Activated naive CD4-positive, alpha-beta T cell treated with anti-CD3 and anti-CD28 coated beads, Interleukin-2, amount 50 U/mL, for 24 hours (primary cell): ENCODE results near the gene TNFSF13B.
"Not testable (repeated sequence)": the region's sequence is repeated elsewhere in the genome, so short reads cannot be mapped to it uniquely, and the experiment has no call there.

Source experiments
- H3K27ac Mint-ChIP-seq: one replicate; pipeline ENCODE4 v1.8.0; 2021; ENCODE audit warnings: mild to moderate bottlenecking, mixed read lengths
- H3K27me3 Mint-ChIP-seq: one replicate; pipeline ENCODE4 v1.8.0; 2021; ENCODE audit warnings: mixed read lengths
- H3K36me3 Mint-ChIP-seq: one replicate; pipeline ENCODE4 v1.8.0; 2021; ENCODE audit warnings: mixed read lengths
- H3K4me1 Mint-ChIP-seq: one replicate; pipeline ENCODE4 v1.8.0; 2021; ENCODE audit warnings: mixed read lengths
- H3K4me3 Mint-ChIP-seq: one replicate; pipeline ENCODE4 v1.8.0; 2021; ENCODE audit warnings: mild to moderate bottlenecking, mixed read lengths
- H3K9me3 Mint-ChIP-seq: one replicate; pipeline ENCODE4 v1.8.0; 2021; ENCODE audit warnings: mixed read lengths

The TNFSF13B gene, protein sequence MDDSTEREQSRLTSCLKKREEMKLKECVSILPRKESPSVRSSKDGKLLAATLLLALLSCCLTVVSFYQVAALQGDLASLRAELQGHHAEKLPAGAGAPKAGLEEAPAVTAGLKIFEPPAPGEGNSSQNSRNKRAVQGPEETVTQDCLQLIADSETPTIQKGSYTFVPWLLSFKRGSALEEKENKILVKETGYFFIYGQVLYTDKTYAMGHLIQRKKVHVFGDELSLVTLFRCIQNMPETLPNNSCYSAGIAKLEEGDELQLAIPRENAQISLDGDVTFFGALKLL

DNA sequence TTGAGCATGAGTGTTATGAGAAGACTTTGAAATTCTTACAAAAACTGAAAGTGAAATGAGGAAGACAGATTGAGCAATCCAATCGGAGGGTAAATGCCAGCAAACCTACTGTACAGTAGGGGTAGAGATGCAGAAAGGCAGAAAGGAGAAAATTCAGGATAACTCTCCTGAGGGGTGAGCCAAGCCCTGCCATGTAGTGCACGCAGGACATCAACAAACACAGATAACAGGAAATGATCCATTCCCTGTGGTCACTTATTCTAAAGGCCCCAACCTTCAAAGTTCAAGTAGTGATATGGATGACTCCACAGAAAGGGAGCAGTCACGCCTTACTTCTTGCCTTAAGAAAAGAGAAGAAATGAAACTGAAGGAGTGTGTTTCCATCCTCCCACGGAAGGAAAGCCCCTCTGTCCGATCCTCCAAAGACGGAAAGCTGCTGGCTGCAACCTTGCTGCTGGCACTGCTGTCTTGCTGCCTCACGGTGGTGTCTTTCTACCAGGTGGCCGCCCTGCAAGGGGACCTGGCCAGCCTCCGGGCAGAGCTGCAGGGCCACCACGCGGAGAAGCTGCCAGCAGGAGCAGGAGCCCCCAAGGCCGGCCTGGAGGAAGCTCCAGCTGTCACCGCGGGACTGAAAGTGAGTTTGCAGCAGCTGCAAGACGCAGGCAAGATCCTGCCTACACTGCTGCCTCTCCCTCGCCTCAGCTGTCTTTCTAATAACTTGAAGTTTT is at the start of gene TNFSF13B:
TNFSF13B (plus strand) TSS at position 118 of the 728 bp plus-strand sequence; CDS start at position 296, 178 bp downstream.
- peak within 1 kb of the TSS; percentile 83 for H3K4me3 Mint-ChIP-seq
- no peaks in the 10 kb centered on the region for H3K9me3 Mint-ChIP-seq
- no peaks in the 10 kb centered on the region for H3K27me3 Mint-ChIP-seq
- H3K36me3 Mint-ChIP-seq: no peaks in the 10 kb centered on the region
- H3K4me1 Mint-ChIP-seq: peaks cover 66% of the 10 kb centered on the region
- peak within 1 kb of the TSS; percentile 96 for H3K27ac Mint-ChIP-seq

DNA sequence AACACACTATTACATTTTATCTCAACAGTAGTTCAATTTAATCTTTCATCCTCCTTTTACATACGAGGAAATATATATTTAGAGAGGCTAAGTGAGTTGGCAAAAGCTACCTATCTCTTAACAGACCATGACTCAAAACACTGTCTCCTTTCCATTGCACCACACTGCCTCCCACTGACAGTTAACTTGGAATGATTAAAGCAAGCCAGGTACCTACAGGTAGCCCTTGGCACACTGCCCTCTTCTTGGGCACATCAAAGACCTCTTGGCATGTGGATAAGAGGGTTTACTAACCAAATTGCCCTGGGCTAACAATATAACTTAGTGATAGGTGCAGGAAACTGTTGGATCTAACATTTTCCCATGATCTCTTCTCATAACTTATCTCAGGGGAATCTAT is 49.5 kb upstream of the TNFSF13B start:
- H3K4me1 Mint-ChIP-seq: peaks cover 65% of the 10 kb centered on the region

DNA sequence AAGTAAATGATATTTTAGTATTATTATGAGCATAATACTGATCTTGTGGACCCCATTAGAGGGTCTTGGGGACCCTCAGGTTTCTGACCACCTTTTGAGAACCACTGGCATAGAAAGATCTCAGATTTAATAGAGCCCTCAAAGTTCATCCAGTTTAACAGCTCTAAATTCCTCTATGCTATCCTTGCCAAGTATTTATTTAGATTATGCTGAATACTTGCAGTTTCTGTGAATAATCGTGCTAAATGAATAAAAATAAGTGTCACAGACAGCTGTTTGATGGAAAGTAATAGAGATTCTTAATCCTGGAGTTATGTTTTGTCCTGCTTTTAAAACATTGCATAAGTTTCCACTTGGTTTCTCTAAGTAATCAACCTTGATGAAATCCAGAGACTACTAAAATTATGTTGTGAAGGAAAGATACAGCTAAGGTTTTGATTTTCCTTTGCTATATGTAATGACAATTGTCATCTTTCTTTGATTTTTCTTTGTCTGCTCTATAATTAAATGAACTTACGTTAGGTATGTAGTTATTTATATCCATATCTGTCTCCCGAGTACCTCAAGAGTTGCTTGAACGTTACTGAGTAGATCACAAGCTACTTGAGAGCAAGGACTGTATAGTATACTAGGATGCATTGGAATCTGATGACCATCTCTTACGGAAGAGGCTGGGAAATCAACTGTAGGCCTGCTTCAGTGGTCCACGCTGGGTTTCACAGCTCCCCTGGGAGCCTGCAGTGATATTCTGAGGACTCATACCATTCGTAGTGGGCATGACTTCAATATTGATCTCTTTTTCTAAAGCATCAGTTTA is 45.6 kb upstream of the TNFSF13B start:
- Mint-ChIP-seq H3K27ac (peak overlapping the region; percentile 31), H3K4me3 (no peak overlapping the region), H3K9me3 (no peaks in the 10 kb centered on the region), H3K4me1 (peaks cover 91% of the 10 kb centered on the region), H3K27me3 (no peaks in the 10 kb centered on the region), H3K36me3 (no peaks in the 10 kb centered on the region)

More for the DNA sequence above, 49.5 kb upstream of the TNFSF13B start:
- H3K36me3 Mint-ChIP-seq: no peaks in the 10 kb centered on the region
- H3K27ac Mint-ChIP-seq: peak overlapping the region; percentile 81
- no peaks in the 10 kb centered on the region for H3K27me3 Mint-ChIP-seq
- no peaks in the 10 kb centered on the region for H3K9me3 Mint-ChIP-seq
- peak overlapping the region; percentile 83 for H3K4me3 Mint-ChIP-seq

DNA sequence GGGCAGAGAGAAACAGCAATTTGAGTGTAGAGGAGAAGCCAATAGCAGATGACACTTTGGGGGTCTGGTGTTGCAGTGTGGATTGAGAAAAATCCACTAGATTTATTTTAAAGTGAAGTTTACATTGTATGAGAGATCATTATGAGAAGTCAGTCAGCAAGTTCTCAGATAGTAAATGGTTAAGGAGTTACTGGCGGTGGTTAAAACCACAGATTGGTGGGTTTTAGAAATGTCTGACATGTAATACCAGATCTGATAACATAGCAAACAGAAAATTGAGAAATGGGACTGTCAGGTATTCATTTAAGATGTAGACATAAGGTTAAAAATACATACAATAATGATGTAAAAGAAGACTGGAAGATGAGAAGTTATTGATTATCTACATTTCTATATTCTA is 44.1 kb upstream of the TNFSF13B start:
- Mint-ChIP-seq H3K4me3 (no peak overlapping the region), H3K36me3 (peaks cover 10% of the 10 kb centered on the region), H3K9me3 (no peaks in the 10 kb centered on the region), H3K27me3 (no peaks in the 10 kb centered on the region), H3K27ac (peak overlapping the region; percentile 12), H3K4me1 (peaks cover 90% of the 10 kb centered on the region)

DNA sequence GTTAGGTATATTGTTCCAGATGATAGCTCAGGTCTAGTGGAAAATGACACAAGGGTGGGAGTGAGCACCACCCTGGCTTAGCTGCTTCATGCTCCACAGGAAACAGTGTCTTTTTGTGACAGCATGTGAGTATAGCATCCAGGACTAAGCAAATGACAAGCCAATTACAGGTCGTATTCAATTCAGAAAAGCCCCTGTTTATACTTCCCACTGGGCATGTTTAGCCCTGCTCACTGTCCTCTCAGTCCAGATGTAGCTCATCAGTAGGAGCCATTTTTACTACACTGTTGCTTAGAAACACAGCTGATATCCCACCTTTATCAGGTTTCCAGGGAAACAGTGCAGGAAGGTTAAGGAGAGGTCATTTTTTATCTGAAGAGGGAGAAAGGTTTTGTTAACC is 43.3 kb upstream of the TNFSF13B start:
- H3K4me3 Mint-ChIP-seq: no peak overlapping the region
- H3K27ac Mint-ChIP-seq: no peak overlapping the region
- peaks cover 83% of the 10 kb centered on the region for H3K4me1 Mint-ChIP-seq

DNA sequence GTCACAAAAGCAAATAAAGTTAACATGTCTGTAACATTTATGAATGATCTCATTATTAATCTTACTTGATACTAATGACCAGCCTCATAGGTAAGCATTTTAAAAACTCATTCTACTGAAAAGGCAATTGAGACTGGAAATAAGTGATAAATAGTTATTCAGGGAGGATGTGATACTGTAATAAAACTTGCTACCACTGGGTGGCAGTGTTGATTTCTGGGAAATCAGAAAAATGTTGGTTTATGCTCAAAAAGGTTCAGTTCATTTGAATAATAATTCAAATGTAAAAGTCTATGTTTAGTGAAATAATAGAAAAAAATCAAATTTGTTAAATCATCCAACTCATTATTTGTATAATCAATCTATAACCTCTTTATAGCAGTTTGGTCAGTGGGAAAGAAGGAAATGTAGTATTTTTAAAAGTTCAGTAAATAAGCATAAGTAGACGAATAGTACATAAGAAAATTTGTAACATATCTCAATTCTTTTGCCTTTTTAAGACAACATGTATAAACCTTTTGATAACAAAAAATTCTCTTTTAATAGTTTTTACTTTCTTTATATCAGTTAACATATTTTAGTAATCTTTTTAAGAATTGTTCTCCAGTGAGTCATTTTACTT is 41.8 kb upstream of the TNFSF13B start:
- H3K9me3 Mint-ChIP-seq: no peaks in the 10 kb centered on the region
- peaks cover 77% of the 10 kb centered on the region for H3K4me1 Mint-ChIP-seq
- H3K4me3 Mint-ChIP-seq: no peak overlapping the region
- H3K27ac Mint-ChIP-seq: no peak overlapping the region
- no peaks in the 10 kb centered on the region for H3K27me3 Mint-ChIP-seq
- peaks cover 10% of the 10 kb centered on the region for H3K36me3 Mint-ChIP-seq

More for the DNA sequence above, 43.3 kb upstream of the TNFSF13B start:
- Mint-ChIP-seq H3K36me3 (peaks cover 10% of the 10 kb centered on the region), H3K9me3 (no peaks in the 10 kb centered on the region), H3K27me3 (no peaks in the 10 kb centered on the region)

DNA sequence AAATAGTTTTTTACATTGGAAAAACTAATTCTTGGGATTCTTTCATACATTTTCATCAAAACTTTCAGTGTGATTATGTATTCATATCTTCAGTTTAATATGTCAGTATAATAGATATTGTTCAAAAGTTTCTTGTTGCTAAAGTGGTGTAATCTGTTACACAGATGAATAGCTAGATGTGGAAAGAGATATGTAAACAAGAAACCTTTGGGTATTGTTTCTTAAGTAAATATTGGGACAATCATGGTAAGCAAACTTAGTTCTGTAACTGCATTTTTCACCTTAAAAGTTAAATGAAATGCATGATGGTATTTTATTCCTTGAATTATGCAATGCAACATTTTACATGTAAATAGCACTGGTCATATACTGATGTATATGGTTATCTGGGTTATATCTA is 39.1 kb upstream of the TNFSF13B start:
- no peak overlapping the region for H3K27ac Mint-ChIP-seq
- H3K4me1 Mint-ChIP-seq: peaks cover 55% of the 10 kb centered on the region
- no peaks in the 10 kb centered on the region for H3K27me3 Mint-ChIP-seq
- H3K4me3 Mint-ChIP-seq: no peak overlapping the region
- no peaks in the 10 kb centered on the region for H3K9me3 Mint-ChIP-seq
- H3K36me3 Mint-ChIP-seq: peaks cover 12% of the 10 kb centered on the region

DNA sequence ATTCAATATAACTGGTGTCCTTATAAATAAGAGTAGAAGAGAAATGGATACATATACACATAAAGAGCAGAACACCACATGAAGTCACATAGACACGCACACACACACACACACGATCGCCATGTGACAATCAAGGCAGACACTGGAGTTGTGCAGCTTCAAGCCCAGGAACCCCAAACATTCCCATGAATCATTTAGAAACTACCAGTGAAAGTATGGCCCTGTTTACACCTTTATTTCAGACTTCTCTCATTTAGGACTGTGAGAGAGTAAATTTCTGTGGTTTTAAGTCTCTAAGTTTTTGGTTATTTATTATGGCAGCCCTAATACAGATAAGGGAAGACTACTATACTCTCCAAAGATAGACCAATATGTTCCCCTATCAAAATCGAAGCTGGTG is 20.4 kb upstream of the TNFSF13B start:
- H3K9me3 Mint-ChIP-seq: peaks cover 22% of the 10 kb centered on the region

DNA sequence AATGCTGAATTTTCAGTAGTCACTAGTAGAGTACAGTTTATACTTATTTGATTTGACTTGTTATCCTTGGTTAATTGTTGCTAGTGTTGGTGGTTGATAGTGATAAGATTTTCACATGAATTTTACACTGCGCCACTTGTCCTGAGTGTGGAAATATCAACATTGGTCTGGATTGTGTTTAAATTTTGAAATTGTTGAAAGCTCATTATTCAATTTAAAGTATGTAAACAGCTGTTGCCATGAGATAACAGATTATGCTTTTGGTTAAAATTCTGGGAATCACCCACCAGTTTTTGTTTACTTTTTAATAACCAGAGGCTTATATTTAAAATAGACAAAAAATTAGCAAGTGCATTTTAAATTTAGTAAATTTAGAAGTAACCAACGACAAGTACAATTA is 12.3 kb upstream of the TNFSF13B start:
- no peaks in the 10 kb centered on the region for H3K9me3 Mint-ChIP-seq
- H3K27ac Mint-ChIP-seq: no peak overlapping the region
- H3K4me1 Mint-ChIP-seq: no peaks in the 10 kb centered on the region

More for the DNA sequence above, 20.4 kb upstream of the TNFSF13B start:
- Mint-ChIP-seq H3K4me3 (no peak overlapping the region), H3K27me3 (no peaks in the 10 kb centered on the region), H3K4me1 (no peaks in the 10 kb centered on the region), H3K27ac (no peak overlapping the region), H3K36me3 (peaks cover 6% of the 10 kb centered on the region)

DNA sequence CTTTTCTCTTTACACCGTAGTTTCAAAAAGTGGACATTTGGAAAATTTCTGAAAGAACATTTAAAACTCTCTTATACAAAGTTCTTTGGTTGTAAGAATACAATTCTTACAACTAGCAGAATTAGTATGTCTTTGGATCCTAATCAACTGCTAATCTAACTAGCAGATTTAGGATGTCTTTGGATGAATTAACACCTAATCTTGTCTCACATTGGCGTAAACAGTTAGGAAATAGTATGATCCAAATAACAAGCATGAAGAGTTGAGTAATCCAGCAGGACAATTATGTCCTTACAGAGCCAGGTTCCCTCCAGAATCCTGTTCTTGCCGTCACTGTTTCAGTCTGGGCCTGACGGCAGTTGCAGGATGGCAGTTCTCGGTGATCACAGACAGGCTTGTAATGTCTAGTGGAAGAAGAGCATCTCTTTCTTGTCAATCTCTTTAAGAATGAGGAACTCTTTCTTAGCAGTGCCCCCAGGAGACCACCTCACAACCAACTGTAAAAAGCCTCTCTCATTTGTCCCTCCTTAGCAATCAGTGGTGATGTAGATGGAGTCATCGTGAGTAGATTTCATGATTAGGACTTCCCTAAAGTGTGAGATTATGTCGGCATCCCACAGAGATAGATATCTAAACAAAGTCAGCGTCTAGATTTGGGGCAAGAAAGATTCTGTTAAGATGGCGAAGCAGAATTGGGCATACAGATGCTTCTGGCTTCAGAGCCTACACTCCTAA is 5.7 kb upstream of the TNFSF13B start:
- Mint-ChIP-seq H3K27ac (no peak overlapping the region), H3K4me1 (peaks cover 34% of the 10 kb centered on the region), H3K27me3 (no peaks in the 10 kb centered on the region), H3K4me3 (no peak overlapping the region), H3K9me3 (no peaks in the 10 kb centered on the region), H3K36me3 (peaks cover 4% of the 10 kb centered on the region)

More for the DNA sequence above, 12.3 kb upstream of the TNFSF13B start:
- Mint-ChIP-seq H3K27me3 (no peaks in the 10 kb centered on the region), H3K4me3 (no peak overlapping the region), H3K36me3 (peaks cover 9% of the 10 kb centered on the region)

DNA sequence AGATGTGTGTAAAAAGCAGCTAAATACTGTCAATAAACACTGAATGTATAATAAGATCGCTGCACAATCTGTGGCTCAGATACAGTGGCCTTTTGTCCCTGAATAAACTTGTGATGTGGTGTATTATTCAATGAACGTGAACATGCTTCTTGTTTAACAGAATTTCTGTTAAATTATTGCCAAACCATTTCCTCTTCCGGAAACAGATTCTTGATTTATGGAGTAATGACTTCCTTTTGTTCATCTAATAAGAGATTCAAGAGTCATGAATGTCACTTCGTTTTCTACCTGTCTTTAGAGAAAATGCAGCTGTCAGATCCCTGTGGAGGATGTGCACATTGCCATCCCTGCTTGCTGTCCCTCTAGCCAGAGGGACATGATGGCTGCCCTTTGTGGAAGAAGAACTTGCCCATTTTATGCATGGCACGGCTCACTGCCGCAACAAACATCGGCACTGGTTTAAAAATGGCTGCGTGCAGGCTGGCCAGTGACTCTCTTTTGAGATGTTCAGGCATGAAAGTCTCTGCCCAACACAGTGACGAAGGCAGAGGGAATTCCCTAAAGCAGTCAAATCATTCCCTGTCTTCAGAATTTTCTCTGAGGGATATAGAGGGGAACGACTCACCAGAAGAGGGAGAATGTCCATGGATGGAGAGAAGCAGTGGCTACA is 3.1 kb upstream of the TNFSF13B start:
- Mint-ChIP-seq H3K27me3 (no peaks in the 10 kb centered on the region), H3K4me3 (peak overlapping the region; percentile 42), H3K36me3 (peaks cover 1% of the 10 kb centered on the region), H3K27ac (no peak overlapping the region), H3K4me1 (peaks cover 56% of the 10 kb centered on the region), H3K9me3 (no peaks in the 10 kb centered on the region)

DNA sequence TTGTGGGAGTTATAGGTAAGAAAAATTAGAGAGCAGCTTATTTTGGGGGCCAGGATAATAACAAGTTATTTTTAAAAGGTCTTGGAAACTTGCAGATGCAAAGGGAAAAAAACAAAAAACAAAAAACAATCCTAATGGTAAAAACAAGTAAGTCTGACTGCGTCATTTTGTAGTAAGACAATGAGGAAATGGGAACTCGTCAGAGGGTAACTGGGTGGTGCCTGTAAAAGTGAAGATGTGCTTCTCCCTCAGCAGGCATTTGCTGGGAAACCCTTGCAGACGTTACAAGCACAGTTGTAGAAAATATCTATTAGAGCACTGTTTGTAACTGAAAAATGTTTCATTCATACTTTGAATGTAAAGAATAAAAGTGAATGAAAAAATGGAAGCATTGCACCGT is 2.2 kb upstream of the TNFSF13B start:
- Mint-ChIP-seq H3K27ac (peak overlapping the region; percentile 11), H3K4me3 (no peak overlapping the region), H3K9me3 (no peaks in the 10 kb centered on the region), H3K27me3 (no peaks in the 10 kb centered on the region), H3K36me3 (no peaks in the 10 kb centered on the region), H3K4me1 (peaks cover 61% of the 10 kb centered on the region)

DNA sequence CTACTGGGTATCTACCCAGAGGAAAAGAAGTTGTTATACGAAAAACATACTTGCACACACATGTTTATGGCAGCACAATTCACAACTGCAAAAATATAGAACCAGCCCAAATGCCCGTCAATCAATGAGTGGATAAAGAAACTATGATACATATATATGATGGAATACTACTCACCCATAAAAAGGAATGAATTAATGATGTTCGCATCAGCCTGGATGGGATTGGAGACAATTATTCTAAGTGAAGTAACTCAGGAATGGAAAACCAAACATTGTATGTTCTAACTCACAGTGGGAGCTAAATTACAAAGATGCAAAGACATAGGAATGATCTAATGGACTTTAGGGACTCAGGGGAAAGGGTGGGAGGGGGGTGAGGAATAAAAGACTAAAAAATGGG is 1.7 kb upstream of the TNFSF13B start:
- not testable (repeated sequence) for H3K4me3 Mint-ChIP-seq
- H3K4me1 Mint-ChIP-seq: peaks cover 63% of the 10 kb centered on the region

DNA sequence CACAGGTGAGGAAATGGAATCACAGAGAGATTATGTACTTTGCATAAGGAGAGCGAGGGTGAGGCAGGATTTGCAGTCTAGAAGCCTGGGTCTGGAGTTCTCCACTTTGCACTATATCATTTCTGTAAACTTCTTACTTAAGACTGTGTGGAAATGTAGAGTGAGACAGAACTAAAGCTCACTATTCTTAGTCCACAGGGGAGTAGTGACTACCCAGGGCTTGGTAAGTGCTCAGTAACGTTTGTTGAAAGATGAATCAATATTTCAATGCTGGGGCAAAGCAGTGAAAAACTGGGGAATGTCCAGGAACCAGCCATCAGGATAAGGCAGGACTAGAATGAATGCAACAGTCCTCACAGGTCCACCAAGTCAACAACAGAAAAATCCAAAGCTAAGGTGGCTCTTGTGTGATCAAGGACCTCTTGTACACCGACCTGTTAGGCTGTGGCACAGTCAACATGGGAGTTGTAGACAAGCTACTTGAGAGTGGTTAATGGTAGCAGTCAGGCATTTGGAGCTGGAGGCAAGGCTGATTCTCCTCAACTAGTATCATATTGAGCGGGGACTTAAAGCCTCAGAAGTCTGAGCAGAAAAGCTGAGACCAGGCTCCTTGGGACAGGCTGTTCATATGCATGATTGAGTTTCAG is 929 bp upstream of the TNFSF13B start:
- no peak overlapping the region for H3K4me3 Mint-ChIP-seq
- no peaks in the 10 kb centered on the region for H3K36me3 Mint-ChIP-seq
- peaks cover 66% of the 10 kb centered on the region for H3K4me1 Mint-ChIP-seq
- H3K27ac Mint-ChIP-seq: peak overlapping the region; percentile 67
- H3K9me3 Mint-ChIP-seq: no peaks in the 10 kb centered on the region
- H3K27me3 Mint-ChIP-seq: no peaks in the 10 kb centered on the region

More for the DNA sequence above, 1.7 kb upstream of the TNFSF13B start:
- not testable (repeated sequence) for H3K27ac Mint-ChIP-seq, H3K27me3 Mint-ChIP-seq, H3K36me3 Mint-ChIP-seq, H3K9me3 Mint-ChIP-seq
